ENCODE measurements around the gene PAX1. TPM values are rescaled to one million over a fixed set of nuclear protein-coding genes. Genes with fewer than 3 reads are reported as not detected.

Gene PAX1
- total RNA-seq, 1 experiment from 2014 or later = not detected

- no peak for DNase-seq (ENCODE audit: low read depth)
- in situ Hi-C loops (cut with HindIII; ENCODE audit: low pct_unique_long_range_greater_than_20kb, low sequenced_read_pairs) = no loop called here
These were observed 4.1 kb upstream of the PAX1 start for GRCh38 chr20:21701171-21701876.

DNA sequence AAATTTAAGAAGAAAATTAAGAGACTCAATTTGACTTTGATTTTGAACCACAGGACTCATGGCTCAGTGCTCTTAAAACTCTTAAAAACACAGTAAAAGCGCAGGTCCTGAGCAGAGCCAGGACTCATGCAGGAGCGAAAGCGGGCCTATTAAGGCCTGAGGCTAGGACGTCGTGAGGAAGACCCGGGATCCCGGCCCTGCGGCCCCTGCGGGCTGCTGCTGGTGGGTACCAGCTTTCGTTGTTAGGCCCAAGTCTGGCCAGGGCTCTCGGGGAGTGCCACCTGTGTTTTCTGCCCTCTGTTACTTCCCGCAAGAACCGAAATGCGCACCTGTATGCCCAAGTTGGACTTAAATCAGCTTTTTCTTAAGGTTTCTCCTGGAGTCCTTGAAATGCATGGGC is 3.4 kb upstream of the PAX1 start:
- DNase-seq (ENCODE audit: low read depth) = no peak
- in situ Hi-C loops (cut with HindIII; ENCODE audit: low pct_unique_long_range_greater_than_20kb, low sequenced_read_pairs) = no loop called here

DNA sequence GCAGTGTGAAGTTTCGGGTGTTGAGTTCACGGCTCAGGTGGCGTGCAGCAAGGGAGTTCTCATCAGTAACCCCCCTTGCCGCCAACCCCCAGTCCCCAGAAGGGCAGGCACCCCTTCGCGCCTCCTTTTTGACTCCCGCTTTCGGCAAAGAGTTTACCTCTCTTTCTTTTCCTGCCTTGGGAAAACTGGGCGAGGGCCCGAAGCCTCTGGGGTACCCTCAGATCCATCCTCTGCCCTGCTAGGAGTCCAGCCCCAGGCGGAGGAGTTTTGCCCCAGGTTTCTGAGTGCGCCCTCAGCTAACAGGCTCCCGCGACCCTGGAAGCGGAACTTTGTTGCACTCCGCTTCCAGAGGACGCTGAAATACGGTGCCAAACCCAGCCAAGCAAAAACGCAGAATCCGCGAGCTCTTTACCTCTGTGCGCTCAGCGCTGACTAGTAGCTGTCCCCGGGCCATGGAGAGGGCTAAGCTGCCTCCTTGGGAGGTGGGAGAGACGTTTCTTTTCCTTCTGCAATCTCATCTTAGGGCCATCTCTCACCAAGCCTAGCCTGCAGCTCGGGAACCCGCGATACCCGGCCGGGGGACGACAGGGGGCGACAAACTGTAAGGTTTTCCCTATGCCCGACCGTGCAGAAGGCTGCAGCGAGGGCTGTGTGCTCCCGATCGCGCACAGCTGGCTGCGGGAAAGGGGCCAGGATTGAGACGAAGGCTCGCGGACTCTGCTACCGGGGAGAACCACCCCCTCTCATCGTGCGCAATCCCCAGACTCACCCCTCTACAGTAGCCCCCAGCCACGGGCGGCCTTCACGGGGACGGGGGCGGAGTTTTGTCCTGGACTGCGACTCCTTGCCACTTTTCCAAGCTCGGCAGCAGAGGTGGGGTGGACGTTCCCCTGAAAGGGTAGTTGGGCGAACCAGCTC is 2.7 kb upstream of the PAX1 start:
- in situ Hi-C loops (cut with HindIII; ENCODE audit: low pct_unique_long_range_greater_than_20kb, low sequenced_read_pairs) = no loop called here
- DNase-seq (ENCODE audit: low read depth) = no peak

DNA sequence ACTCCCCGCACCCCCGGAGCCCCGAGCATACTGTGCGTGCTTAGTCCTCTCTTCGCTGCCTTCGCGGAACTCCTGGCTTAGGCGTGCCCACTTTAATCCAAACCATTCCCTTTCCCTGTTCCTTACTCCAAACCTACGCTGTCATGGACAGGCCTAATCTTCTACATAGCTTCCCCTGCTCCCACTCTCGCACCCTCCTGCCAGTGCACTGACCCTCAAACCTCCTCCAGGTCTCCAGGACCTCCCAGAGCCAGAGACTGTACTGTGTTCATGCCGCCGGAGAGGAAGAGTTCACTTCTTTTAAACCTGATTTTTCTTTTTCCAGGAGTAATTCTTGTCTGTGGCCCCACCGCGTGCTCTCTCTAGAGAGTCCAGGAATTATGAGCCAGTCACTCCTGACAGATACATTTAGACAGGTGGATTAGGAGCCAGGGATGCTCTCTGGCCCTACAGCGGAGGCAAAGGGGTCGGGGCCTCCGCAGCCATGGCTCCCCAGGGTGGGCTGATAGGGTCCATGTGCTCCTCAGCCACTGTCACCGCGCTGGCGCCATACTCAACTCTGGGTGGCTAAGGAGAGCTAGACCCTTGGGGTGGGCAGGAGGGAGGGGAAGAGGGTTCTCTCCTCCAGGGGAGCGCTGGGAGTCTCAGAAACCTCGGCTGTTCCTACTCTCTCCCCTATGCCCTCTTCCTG is 1.6 kb upstream of the PAX1 start:
- in situ Hi-C loops (cut with HindIII; ENCODE audit: low pct_unique_long_range_greater_than_20kb, low sequenced_read_pairs) = no loop called here
- DNase-seq (ENCODE audit: low read depth) = no peak

DNA sequence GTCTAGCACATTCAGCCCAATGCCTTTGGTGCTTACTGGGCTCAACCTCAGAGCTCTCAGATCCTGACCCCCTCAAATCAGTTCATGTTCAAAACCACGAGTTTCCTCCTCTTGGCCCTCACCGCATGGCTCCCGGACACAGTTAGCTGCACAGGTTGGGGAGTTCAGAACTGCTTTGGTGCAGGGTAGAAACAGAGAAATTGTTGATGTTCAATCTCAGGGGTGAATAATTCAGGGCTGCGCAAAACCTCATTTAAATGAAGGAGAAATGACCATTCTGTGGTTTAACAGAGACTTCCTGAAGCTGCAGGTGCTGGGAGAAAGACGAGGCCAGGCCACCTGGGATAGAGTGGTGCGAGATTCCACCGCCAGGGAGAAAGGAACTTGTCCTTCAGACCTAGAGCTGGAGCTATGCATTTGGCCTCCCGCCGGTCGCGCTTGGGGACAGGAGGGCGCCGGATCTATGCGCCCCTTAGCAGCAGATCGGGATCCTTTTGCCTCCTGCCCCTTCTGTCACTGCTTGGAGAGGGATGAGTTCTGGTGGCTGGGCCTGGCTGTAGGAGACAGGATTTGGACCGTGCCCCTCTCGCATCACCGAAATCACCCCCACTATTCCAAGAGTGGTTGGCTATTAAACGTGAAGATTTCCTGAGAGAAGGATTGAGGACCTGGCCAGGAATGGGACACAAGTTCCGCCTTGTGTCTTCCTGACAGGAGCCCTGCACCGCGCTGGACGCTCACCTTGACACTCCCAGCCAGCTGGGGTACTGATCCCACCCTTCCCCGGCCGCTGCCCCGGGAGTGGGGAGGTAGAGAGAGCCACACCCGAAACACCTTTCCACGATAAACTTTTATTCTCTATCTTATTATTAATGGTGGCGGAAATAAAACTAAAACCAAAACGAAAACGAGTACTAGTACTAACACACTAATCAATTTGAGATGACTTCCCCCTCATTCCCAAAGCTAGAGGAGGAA is 767 bp upstream of the PAX1 start:
- in situ Hi-C loops (cut with HindIII; ENCODE audit: low pct_unique_long_range_greater_than_20kb, low sequenced_read_pairs) = no loop called here

GRCh38 chr20:21706261-21707195 is 1.1 kb downstream of the PAX1 start:
- in situ Hi-C loops (cut with HindIII; ENCODE audit: low pct_unique_long_range_greater_than_20kb, low sequenced_read_pairs) = no loop called here
- no peak for DNase-seq (ENCODE audit: low read depth)

More for the DNA sequence above, 767 bp upstream of the PAX1 start:
- DNase-seq (ENCODE audit: low read depth) = no peak

DNA sequence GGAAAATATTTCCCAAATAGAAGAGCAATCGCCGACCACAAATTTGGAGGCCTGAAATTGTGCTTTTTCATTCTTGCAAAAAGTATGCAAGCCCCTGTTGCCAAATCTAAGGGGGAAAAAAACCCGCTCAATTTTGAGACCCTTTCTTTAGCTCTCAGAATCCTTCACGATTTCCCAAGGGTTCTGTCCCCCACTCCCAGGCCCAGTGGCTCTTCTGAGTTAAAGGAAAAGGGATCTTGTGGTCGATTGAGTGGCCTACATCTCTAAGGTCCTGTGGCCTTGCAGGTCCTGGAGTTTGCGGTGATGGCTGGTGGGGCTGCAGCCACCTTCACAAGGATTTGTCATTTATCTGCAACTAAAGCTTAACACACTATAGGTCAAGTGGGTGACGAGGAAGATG is 1.8 kb downstream of the PAX1 start:
- in situ Hi-C loops (cut with HindIII; ENCODE audit: low pct_unique_long_range_greater_than_20kb, low sequenced_read_pairs) = no loop called here
- no peak for DNase-seq (ENCODE audit: low read depth)

- in situ Hi-C loops (cut with HindIII; ENCODE audit: low pct_unique_long_range_greater_than_20kb, low sequenced_read_pairs) = no loop called here
- DNase-seq (ENCODE audit: low read depth) = no peak
These were observed 2.7 kb downstream of the PAX1 start for GRCh38 chr20:21707999-21708737.

- in situ Hi-C loops (cut with HindIII; ENCODE audit: low pct_unique_long_range_greater_than_20kb, low sequenced_read_pairs) = no loop called here
These were observed 3.5 kb downstream of the PAX1 start for GRCh38 chr20:21708738-21709534.

DNA sequence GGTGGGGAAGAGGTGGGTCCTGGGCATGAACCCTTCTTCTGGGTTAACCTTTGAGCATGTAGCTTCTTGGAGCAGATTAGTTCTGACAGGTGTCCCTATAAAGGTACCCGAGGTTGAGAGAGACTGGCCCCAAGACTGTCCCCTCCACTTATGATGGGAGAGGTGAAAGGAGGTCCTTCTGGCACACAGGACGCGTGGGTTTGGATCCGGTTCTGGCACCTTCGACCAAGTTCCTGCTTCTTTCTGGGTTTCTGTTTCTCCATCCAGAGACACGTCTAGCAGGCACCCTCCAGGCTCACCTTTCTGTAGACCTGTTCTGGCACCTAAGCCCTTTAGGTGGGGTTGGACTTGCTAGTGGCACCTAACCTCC is 4.1 kb downstream of the PAX1 start:
- in situ Hi-C loops (cut with HindIII; ENCODE audit: low pct_unique_long_range_greater_than_20kb, low sequenced_read_pairs) = no loop called here
- no peak for DNase-seq (ENCODE audit: low read depth)

More at GRCh38 chr20:21708738-21709534, 3.5 kb downstream of the PAX1 start:
- no peak for DNase-seq (ENCODE audit: low read depth)

- in situ Hi-C loops (cut with HindIII; ENCODE audit: low pct_unique_long_range_greater_than_20kb, low sequenced_read_pairs) = no loop called here
- no peak for DNase-seq (ENCODE audit: low read depth)
These were observed 4.9 kb downstream of the PAX1 start for GRCh38 chr20:21710341-21710740.

GRCh38 chr20:21710863-21711431 is 5.5 kb downstream of the PAX1 start:
- DNase-seq (ENCODE audit: low read depth) = no peak
- in situ Hi-C loops (cut with HindIII; ENCODE audit: low pct_unique_long_range_greater_than_20kb, low sequenced_read_pairs) = no loop called here

DNA sequence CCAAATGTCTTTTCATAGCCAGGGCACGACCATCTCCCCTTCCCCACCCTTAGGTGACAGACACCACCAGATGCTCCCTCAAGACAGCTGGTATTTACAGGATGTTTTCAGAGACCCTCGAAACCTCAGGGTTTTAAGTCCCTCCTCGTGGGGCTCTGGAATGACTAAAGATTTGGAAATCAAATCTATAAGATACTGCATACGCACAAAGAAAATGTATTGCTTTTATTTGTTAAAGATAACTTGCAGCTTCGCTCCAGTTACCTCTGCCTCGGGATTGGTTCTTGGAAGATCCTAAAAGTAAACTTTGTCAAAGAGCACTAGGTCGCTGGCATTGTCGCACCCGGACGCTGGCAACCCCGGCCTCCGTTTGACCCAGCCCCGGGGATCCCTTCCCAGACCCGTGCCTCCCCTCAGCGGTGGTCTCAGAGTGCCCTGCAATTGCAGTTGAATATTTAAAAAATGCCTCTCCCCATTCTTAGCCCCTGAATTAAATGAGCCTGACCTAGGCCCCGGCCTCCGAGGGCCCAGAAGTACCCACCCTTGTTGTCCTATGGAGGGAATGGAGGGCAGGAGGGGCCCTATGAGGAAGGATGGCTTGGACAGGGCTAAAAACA is 7.1 kb downstream of the PAX1 start:
- no peak for DNase-seq (ENCODE audit: low read depth)
- in situ Hi-C loops (cut with HindIII; ENCODE audit: low pct_unique_long_range_greater_than_20kb, low sequenced_read_pairs) = no loop called here

- in situ Hi-C loops (cut with HindIII; ENCODE audit: low pct_unique_long_range_greater_than_20kb, low sequenced_read_pairs) = no loop called here
- DNase-seq (ENCODE audit: low read depth) = no peak
These were observed 8.0 kb downstream of the PAX1 start for GRCh38 chr20:21713470-21713869.

DNA sequence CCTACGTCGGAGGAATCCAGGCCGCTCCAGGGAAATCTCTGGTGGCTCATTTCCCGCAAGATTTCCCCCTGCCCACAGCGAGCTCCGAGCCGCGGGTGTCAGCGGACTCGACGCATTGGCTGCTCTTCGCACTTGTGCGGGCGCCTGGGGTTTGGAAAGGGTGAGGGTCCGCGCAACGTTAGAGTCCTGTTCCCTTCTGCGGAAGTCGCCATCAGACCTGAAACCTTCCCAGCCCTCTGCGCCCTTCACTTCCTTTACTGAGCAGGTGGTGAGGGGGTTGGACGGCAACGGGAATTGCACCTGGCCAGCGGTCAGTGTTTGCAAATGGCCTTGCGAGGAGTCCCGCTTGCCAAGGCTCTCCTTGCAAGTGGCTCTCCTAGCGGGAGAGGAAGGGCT is 8.4 kb downstream of the PAX1 start:
- in situ Hi-C loops (cut with HindIII; ENCODE audit: low pct_unique_long_range_greater_than_20kb, low sequenced_read_pairs) = no loop called here
- DNase-seq (ENCODE audit: low read depth) = no peak

Measured in Caki2 (cell line).